Measurements from ENCODE around the gene PLA2G2C.

The PLA2G2C gene

GRCh38 chr1:20179371-20180128, 6.8 kb downstream of the PLA2G2C start:
- Histone ChIP-seq H3K79me2 (ENCODE audit: low read length) (no peaks in the 10 kb centered on the region), H3K27ac (ENCODE audit: low read length) (no peak overlapping the region), H3K9me3 (replicated peaks; ENCODE audit: insufficient read depth, low read length) (no peaks in the 10 kb centered on the region), H3F3A (ENCODE audit: insufficient read depth, low read length) (no peaks in the 10 kb centered on the region), H3K27me3 (replicated peaks; ENCODE audit: insufficient read depth, low read length) (peaks cover 72% of the 10 kb centered on the region), H3K9ac (ENCODE audit: low read length) (no peak overlapping the region), H2AFZ (ENCODE audit: low read length) (no peak overlapping the region), H4K20me1 (ENCODE audit: insufficient read depth, low read length) (no peaks in the 10 kb centered on the region), H3K36me3 (replicated peaks; ENCODE audit: insufficient read depth, low read length) (no peaks in the 10 kb centered on the region), H3K4me3 (ENCODE audit: low read length) (no peak overlapping the region), H3K9me2 (replicated peaks; ENCODE audit: insufficient read depth, low read length) (no peaks in the 10 kb centered on the region), H3K4me2 (ENCODE audit: low read depth, low read length) (no peak overlapping the region), H3K4me1 (ENCODE audit: low read length) (no peaks in the 10 kb centered on the region)
- TF ChIP-seq EZH2phosphoT487 (IDR thresholded peaks at IDR 0.05; ENCODE audit: low read length) = no peak
- TF ChIP-seq EZH2 (optimal IDR thresholded peaks at IDR 0.05; ENCODE audit: low read depth, low read length) = no peak
- no peak for TF ChIP-seq CTCF (IDR thresholded peaks at IDR 0.05; ENCODE audit: low read length)
- DNase-seq = no peak

- Histone ChIP-seq H3K27ac (ENCODE audit: low read length) (no peak overlapping the region), H2AFZ (ENCODE audit: low read length) (no peak overlapping the region), H3K9me2 (replicated peaks; ENCODE audit: insufficient read depth, low read length) (no peaks in the 10 kb centered on the region), H3K9ac (ENCODE audit: low read length) (no peak overlapping the region), H3K4me1 (ENCODE audit: low read length) (no peaks in the 10 kb centered on the region), H3K9me3 (replicated peaks; ENCODE audit: insufficient read depth, low read length) (no peaks in the 10 kb centered on the region), H3K79me2 (ENCODE audit: low read length) (no peaks in the 10 kb centered on the region), H3K4me3 (ENCODE audit: low read length) (no peak overlapping the region), H3F3A (ENCODE audit: insufficient read depth, low read length) (no peaks in the 10 kb centered on the region), H4K20me1 (ENCODE audit: insufficient read depth, low read length) (no peaks in the 10 kb centered on the region), H3K27me3 (replicated peaks; ENCODE audit: insufficient read depth, low read length) (peaks cover 72% of the 10 kb centered on the region), H3K36me3 (replicated peaks; ENCODE audit: insufficient read depth, low read length) (no peaks in the 10 kb centered on the region), H3K4me2 (ENCODE audit: low read depth, low read length) (no peak overlapping the region)
- no peak for TF ChIP-seq EZH2phosphoT487 (IDR thresholded peaks at IDR 0.05; ENCODE audit: low read length)
- TF ChIP-seq EZH2 (optimal IDR thresholded peaks at IDR 0.05; ENCODE audit: low read depth, low read length) = no peak
- TF ChIP-seq CTCF (IDR thresholded peaks at IDR 0.05; ENCODE audit: low read length) = no peak
- DNase-seq = no peak
Observed at GRCh38 chr1:20178634-20179370, 7.5 kb downstream of the PLA2G2C start.

- Histone ChIP-seq H3F3A (ENCODE audit: insufficient read depth, low read length) (no peaks in the 10 kb centered on the region), H3K27ac (ENCODE audit: low read length) (no peak overlapping the region), H3K27me3 (replicated peaks; ENCODE audit: insufficient read depth, low read length) (peaks cover 60% of the 10 kb centered on the region), H3K9me3 (replicated peaks; ENCODE audit: insufficient read depth, low read length) (no peaks in the 10 kb centered on the region), H3K9me2 (replicated peaks; ENCODE audit: insufficient read depth, low read length) (no peaks in the 10 kb centered on the region), H3K79me2 (ENCODE audit: low read length) (no peaks in the 10 kb centered on the region), H3K36me3 (replicated peaks; ENCODE audit: insufficient read depth, low read length) (no peaks in the 10 kb centered on the region), H3K9ac (ENCODE audit: low read length) (no peak overlapping the region), H2AFZ (ENCODE audit: low read length) (no peak overlapping the region), H4K20me1 (ENCODE audit: insufficient read depth, low read length) (no peaks in the 10 kb centered on the region), H3K4me1 (ENCODE audit: low read length) (no peaks in the 10 kb centered on the region), H3K4me3 (ENCODE audit: low read length) (no peak overlapping the region), H3K4me2 (ENCODE audit: low read depth, low read length) (no peak overlapping the region)
- no peak for TF ChIP-seq EZH2 (optimal IDR thresholded peaks at IDR 0.05; ENCODE audit: low read depth, low read length)
- TF ChIP-seq EZH2phosphoT487 (IDR thresholded peaks at IDR 0.05; ENCODE audit: low read length) = no peak
- no peak for TF ChIP-seq CTCF (IDR thresholded peaks at IDR 0.05; ENCODE audit: low read length)
- no peak for DNase-seq
Observed at GRCh38 chr1:20174937-20175666, 11.2 kb downstream of the PLA2G2C start.
